ENCODE results near the gene NPC1. TPM values are rescaled to one million over a fixed set of nuclear protein-coding genes. Genes with fewer than 3 reads are reported as not detected.

NPC1 gene
- total and polyA plus RNA-seq, 2 of the 8 experiments (the other 6 are each of a cell fraction or from before 2014, with no cell fraction given): 34.1 to 39.5 TPM

GRCh38 chr18:23503038-23503962 is 83.0 kb downstream of the NPC1 start, which contains the start of gene RMC1:
Gene RMC1, plus strand, starts transcription at chr18:23503511. Its CDS starts 108 bp downstream, at chr18:23503619.
- peak within 1 kb of the TSS; percentile 78 to 91 for H3K4me2 ChIP-seq (ENCODE audit: insufficient read depth in 1 of 2, low read depth in 2 of 2, low read length in 2 of 2)
- H4K8ac ChIP-seq (ENCODE audit: extremely low read depth, insufficient read depth, low read length): peak within 1 kb of the TSS; percentile 69
- H3K18ac ChIP-seq (ENCODE audit: extremely low read depth, low read length): peak within 1 kb of the TSS; percentile 96
- H3K27ac ChIP-seq (ENCODE audit: low read depth, low read length): peak within 1 kb of the TSS; percentile 71; the same call in 1 of the 2 replicates
- no peaks in the 10 kb centered on the region; the same call in 1 of the 2 replicates for H3K79me1 ChIP-seq (ENCODE audit: low read depth, low read length)
- no peak within 1 kb of the TSS for H2BK120ac ChIP-seq (replicated peaks; ENCODE audit: low read depth, low read length)
- peak within 1 kb of the TSS; percentile 81; the same call in 1 of the 2 replicates for H2AFZ ChIP-seq (ENCODE audit: low read length)
- peaks cover 0 to 13% (median 5%) of the 10 kb centered on the region in 4 experiments; a peak in 5 of 7 replicates for H3K27me3 ChIP-seq (replicated peaks in 1 of 4; ENCODE audit: control insufficient read depth in 3 of 4, extremely low read depth in 1 of 4, insufficient read depth in 3 of 4, low read length in 3 of 4)
- H3K4me3 ChIP-seq (ENCODE audit: extremely low read depth in 1 of 4, insufficient read depth in 2 of 4, low read depth in 3 of 4, low read length in 4 of 4): peak within 1 kb of the TSS; percentile 72 to 99 (median 82)
- H3K9ac ChIP-seq (replicated peaks in 1 of 4; ENCODE audit: extremely low read depth in 1 of 4, low read depth in 3 of 4, low read length in 3 of 4): peak within 1 kb of the TSS; percentile 24 to 70 (median 53); a peak in 6 of 7 replicates
- no peak within 1 kb of the TSS for H3K14ac ChIP-seq (ENCODE audit: insufficient read length)
- peaks cover 2 to 6% (median 4%) of the 10 kb centered on the region in 4 experiments; a peak in 5 of 7 replicates for H3K4me1 ChIP-seq (replicated peaks in 1 of 4; ENCODE audit: control insufficient read depth in 3 of 4, insufficient read depth in 4 of 4, low read length in 3 of 4)
- no peak within 1 kb of the TSS for H4K91ac ChIP-seq (replicated peaks; ENCODE audit: insufficient read length, low read length)
- no peak within 1 kb of the TSS for H3K4ac ChIP-seq (replicated peaks; ENCODE audit: insufficient read length, low read depth, low read length)
- H4K5ac ChIP-seq (ENCODE audit: insufficient read length, low read depth, low read length): peak within 1 kb of the TSS; percentile 93
- DNase-seq (ENCODE audit: low read depth in 1 of 2, low spot score in 2 of 2) (peak; percentile 78 to 99), FAIRE-seq (no peak)
- H3K36me3 ChIP-seq (ENCODE audit: control insufficient read depth in 2 of 4, insufficient read depth in 4 of 4, low read length in 3 of 4): peaks cover 0 to 4% (median 0%) of the 10 kb centered on the region in 4 experiments; a peak in 2 of 8 replicates
- H4K20me1 ChIP-seq (replicated peaks in 1 of 2; ENCODE audit: control insufficient read depth in 1 of 2, insufficient read depth in 2 of 2, low read length in 2 of 2): peaks cover 5 to 7% of the 10 kb centered on the region in 2 experiments
- peak within 1 kb of the TSS; percentile 97; the same call in 1 of the 2 replicates for H2BK15ac ChIP-seq (ENCODE audit: low read length)
- ChIA-PET CTCF (ENCODE audit: partially characterized antibody) (interaction anchor here (0.7 kb wide), 1 partner anchor 26 kb away, joined by 3 read pairs; no protein-coding TSS in a partner anchor), POLR2A (ENCODE audit: partially characterized antibody) (interaction anchor here (1.0 to 1.5 kb wide), 2 partner anchors 15 to 17 kb away, joined by 3 read pairs; no protein-coding TSS in a partner anchor)
- H3K79me2 ChIP-seq (ENCODE audit: control insufficient read depth in 1 of 2, insufficient read depth in 2 of 2, low read length in 2 of 2): peaks cover 0 to 5% of the 10 kb centered on the region in 2 experiments; a peak in 1 of 4 replicates
- H2BK12ac ChIP-seq (ENCODE audit: low read depth, low read length): no peak within 1 kb of the TSS
- H2BK20ac ChIP-seq (ENCODE audit: low read length): 0 out of 2 replicates have a peak within 1 kb of the TSS, but pooled peaks have one; percentile 80
- H3K56ac ChIP-seq (replicated peaks; ENCODE audit: insufficient read length, low read depth, low read length): peak within 1 kb of the TSS; percentile 14
- H3K9me3 ChIP-seq (ENCODE audit: insufficient read depth in 2 of 2, low read depth in 1 of 2, low read length in 1 of 2): no peaks in the 10 kb centered on the region
- H2AK5ac ChIP-seq (ENCODE audit: low read depth, low read length): no peak within 1 kb of the TSS
- H2BK5ac ChIP-seq (ENCODE audit: low read depth, low read length): peak within 1 kb of the TSS; percentile 83; the same call in 1 of the 2 replicates
- no peak within 1 kb of the TSS for H3K23ac ChIP-seq (ENCODE audit: insufficient read length)
- H3K23me2 ChIP-seq (ENCODE audit: low read depth, low read length): peaks cover 7% of the 10 kb centered on the region; the same call in 1 of the 2 replicates
- 1% methylated on average over 85 of the region's 110 CpGs; no CpG with 5 or more reads in 1 of the 2 experiments for WGBS, 2 experiments (ENCODE audit: extremely low coverage in 1 of 2, insufficient coverage in 1 of 2, insufficient read length in 1 of 2, insufficient replicate concordance in 2 of 2, low coverage in 1 of 2, low lambda C conversion rate in 2 of 2, missing lambda C conversion rate in 1 of 2)
- TF ChIP-seq EP300 (IDR thresholded peaks at IDR 0.05; ENCODE audit: borderline replicate concordance in 1 of 2, low read depth in 2 of 2, low read length in 2 of 2) (no peak), HDAC2 (IDR thresholded peaks at IDR 0.05; ENCODE audit: borderline replicate concordance in 1 of 2, low read depth in 2 of 2, low read length in 2 of 2) (0 out of 4 replicates have a peak, but pooled peaks of 1 of the 2 experiments have one; percentile 83), KDM4A (IDR thresholded peaks at IDR 0.05; ENCODE audit: low read depth, low read length, severe bottlenecking) (peak; percentile 92), YY1 (IDR thresholded peaks at IDR 0.05; ENCODE audit: low read depth, low read length) (no peak), CHD2 (IDR thresholded peaks at IDR 0.05; ENCODE audit: low read length) (no peak), RFX5 (IDR thresholded peaks at IDR 0.05; ENCODE audit: borderline replicate concordance, low read depth, low read length) (no peak), ASH2L (IDR thresholded peaks at IDR 0.05; ENCODE audit: low read length) (peak; percentile 90)

Measured in H1 (cell line).